ENCODE results near the gene ADGRA1.

The ADGRA1 gene

GRCh38 chr10:133094286-133094685 is 6.6 kb downstream of the ADGRA1 start:
- no peak for DNase-seq (ENCODE audit: low read depth)
- TF ChIP-seq CTCF (IDR thresholded peaks at IDR 0.05; ENCODE audit: insufficient read depth, low read depth, low read length, missing control alignments) = no peak
- no peak overlapping the region for H3K4me3 ChIP-seq (ENCODE audit: low read length)

GRCh38 chr10:133094866-133095265 is 7.1 kb downstream of the ADGRA1 start:
- TF ChIP-seq CTCF (IDR thresholded peaks at IDR 0.05; ENCODE audit: insufficient read depth, low read depth, low read length, missing control alignments) = no peak
- no peak overlapping the region for H3K4me3 ChIP-seq (ENCODE audit: low read length)
- no peak for DNase-seq (ENCODE audit: low read depth)

GRCh38 chr10:133095586-133095985 is 7.9 kb downstream of the ADGRA1 start:
- DNase-seq (ENCODE audit: low read depth) = no peak
- no peak overlapping the region for H3K4me3 ChIP-seq (ENCODE audit: low read length)
- no peak for TF ChIP-seq CTCF (IDR thresholded peaks at IDR 0.05; ENCODE audit: insufficient read depth, low read depth, low read length, missing control alignments)

GRCh38 chr10:133096616-133097269 is 9.0 kb downstream of the ADGRA1 start:
- no peak for DNase-seq (ENCODE audit: low read depth)
- H3K4me3 ChIP-seq (ENCODE audit: low read length) = no peak overlapping the region
- no peak for TF ChIP-seq CTCF (IDR thresholded peaks at IDR 0.05; ENCODE audit: insufficient read depth, low read depth, low read length, missing control alignments)

GRCh38 chr10:133097418-133097817 is 9.7 kb downstream of the ADGRA1 start:
- no peak for DNase-seq (ENCODE audit: low read depth)
- no peak overlapping the region for H3K4me3 ChIP-seq (ENCODE audit: low read length)
- no peak for TF ChIP-seq CTCF (IDR thresholded peaks at IDR 0.05; ENCODE audit: insufficient read depth, low read depth, low read length, missing control alignments)

- no peak for DNase-seq (ENCODE audit: low read depth)
- TF ChIP-seq CTCF (IDR thresholded peaks at IDR 0.05; ENCODE audit: insufficient read depth, low read depth, low read length, missing control alignments) = no peak
- H3K4me3 ChIP-seq (ENCODE audit: low read length) = no peak overlapping the region
Measured at GRCh38 chr10:133097961-133098360, 10.2 kb downstream of the ADGRA1 start.

- no peak for TF ChIP-seq CTCF (IDR thresholded peaks at IDR 0.05; ENCODE audit: insufficient read depth, low read depth, low read length, missing control alignments)
- DNase-seq (ENCODE audit: low read depth) = no peak
- H3K4me3 ChIP-seq (ENCODE audit: low read length) = no peak overlapping the region
Measured at GRCh38 chr10:133098426-133099124, 10.9 kb downstream of the ADGRA1 start.
